ENCODE data around the gene INSC. TPM values are rescaled to one million over a fixed set of nuclear protein-coding genes. Genes with fewer than 3 reads are reported as not detected.

The INSC gene
- total and polyA plus RNA-seq, 2 experiments from 2014 or later = 0.97 to 1.5 TPM

- Mint-ChIP-seq H3K4me3 (no peak overlapping the region), H3K9me3 (no peaks in the 10 kb centered on the region; the same call in 2 of the 3 replicates), H3K4me1 (no peaks in the 10 kb centered on the region), H3K27ac (no peak overlapping the region), H3K36me3 (ENCODE audit: low read depth) (no peaks in the 10 kb centered on the region), H3K27me3 (ENCODE audit: insufficient read depth, low read depth, poor library complexity) (peaks cover 2% of the 10 kb centered on the region)
- no peak for TF ChIP-seq CTCF (conservative IDR thresholded peaks at IDR 0.05; ENCODE audit: low read depth in 2 of 2)
- TF ChIP-seq REST (IDR thresholded peaks at IDR 0.05; ENCODE audit: unreplicated experiment) = no peak
- no peak for TF ChIP-seq NANOG (IDR thresholded peaks at IDR 0.05; ENCODE audit: borderline replicate concordance)
- Histone ChIP-seq H3K36me3 (ENCODE audit: insufficient read depth) (no peaks in the 10 kb centered on the region), H3K4me1 (ENCODE audit: insufficient read depth) (no peaks in the 10 kb centered on the region), H2AFZ (no peak overlapping the region), H3K9me2 (ENCODE audit: insufficient read depth) (no peaks in the 10 kb centered on the region), H3K27me3 (ENCODE audit: insufficient read depth) (no peaks in the 10 kb centered on the region), H3K27ac (ENCODE audit: low read depth) (no peak overlapping the region), H4K20me1 (replicated peaks; ENCODE audit: insufficient read depth) (no peaks in the 10 kb centered on the region), H3K4me2 (no peak overlapping the region), H3F3A (replicated peaks; ENCODE audit: low read depth) (no peaks in the 10 kb centered on the region), H3K79me2 (replicated peaks; ENCODE audit: insufficient read depth) (no peaks in the 10 kb centered on the region), H3K4me3 (no peak overlapping the region)
- DNase-seq (ENCODE audit: low spot score) (no peak), ATAC-seq (no peak)
These were observed 9.1 kb downstream of the INSC start for GRCh38 chr11:15123849-15124248.

GRCh38 chr11:15124528-15124927 lies 9.8 kb downstream of the INSC start:
- Histone ChIP-seq H2AFZ (no peak overlapping the region), H3K4me2 (no peak overlapping the region), H3F3A (replicated peaks; ENCODE audit: low read depth) (no peaks in the 10 kb centered on the region), H3K27ac (ENCODE audit: low read depth) (no peak overlapping the region), H3K79me2 (replicated peaks; ENCODE audit: insufficient read depth) (no peaks in the 10 kb centered on the region), H4K20me1 (replicated peaks; ENCODE audit: insufficient read depth) (no peaks in the 10 kb centered on the region), H3K27me3 (ENCODE audit: insufficient read depth) (no peaks in the 10 kb centered on the region), H3K4me3 (no peak overlapping the region), H3K4me1 (ENCODE audit: insufficient read depth) (no peaks in the 10 kb centered on the region), H3K9me2 (ENCODE audit: insufficient read depth) (no peaks in the 10 kb centered on the region), H3K36me3 (ENCODE audit: insufficient read depth) (no peaks in the 10 kb centered on the region)
- no peak for DNase-seq (ENCODE audit: low spot score)
- no peak overlapping the region for H3K4me3 Mint-ChIP-seq
- H3K27me3 Mint-ChIP-seq (ENCODE audit: insufficient read depth, low read depth, poor library complexity) = peaks cover 2% of the 10 kb centered on the region
- H3K4me1 Mint-ChIP-seq = no peaks in the 10 kb centered on the region
- H3K36me3 Mint-ChIP-seq (ENCODE audit: low read depth) = no peaks in the 10 kb centered on the region
- no peak overlapping the region for H3K27ac Mint-ChIP-seq
- no peaks in the 10 kb centered on the region; the same call in 2 of the 3 replicates for H3K9me3 Mint-ChIP-seq
- ATAC-seq = no peak
- TF ChIP-seq POLR2AphosphoS5 (IDR thresholded peaks at IDR 0.05; ENCODE audit: low read depth) (no peak), EZH2 (IDR thresholded peaks at IDR 0.05; ENCODE audit: low read depth, unreplicated experiment) (no peak), REST (IDR thresholded peaks at IDR 0.05; ENCODE audit: unreplicated experiment) (no peak), CTCF (conservative IDR thresholded peaks at IDR 0.05; ENCODE audit: low read depth in 2 of 2) (no peak), STAT1 (IDR thresholded peaks at IDR 0.05; ENCODE audit: unreplicated experiment) (no peak), ZNF114 (CRISPR knock-in tag; IDR thresholded peaks at IDR 0.05) (no peak), JUNB (IDR thresholded peaks at IDR 0.05; ENCODE audit: unreplicated experiment) (no peak), NANOG (IDR thresholded peaks at IDR 0.05; ENCODE audit: borderline replicate concordance) (no peak), CREB1 (CRISPR knock-in tag; IDR thresholded peaks at IDR 0.05; ENCODE audit: low read depth) (no peak), ETS1 (IDR thresholded peaks at IDR 0.05) (no peak)

Measured in GM23338 (cell line).